H1 (cell line): ENCODE results near the gene ZDHHC16. TPM values are rescaled to one million over a fixed set of nuclear protein-coding genes. Genes with fewer than 3 reads are reported as not detected.

Source experiments
- CTCF ChIA-PET: fragments of 300-600 bp; sonication (Branson Sonifier 250); formaldehyde crosslinking; loops from one replicate; lab custom pipeline; 2021; ENCODE audit not compliant: partially characterized antibody; lab: Charles Lee
- POLR2A ChIA-PET: fragments of 300-600 bp; sonication (Branson Sonifier 250); formaldehyde crosslinking; loops from one replicate; lab custom pipeline; 2021; ENCODE audit warnings: inconsistent platforms; ENCODE audit not compliant: partially characterized antibody; lab: Charles Lee
- DNase-seq, 2 experiments: peaks; one replicate each; pipeline versions ENCODE4 v3.0.0 to v3.0.0-alpha.2; 2010 to 2022; ENCODE audit warnings: low spot score in 2 of 2, low read depth in 1 of 2, mixed read lengths in 1 of 2
- FAIRE-seq: peaks from 2 replicates; lab custom pipeline; 2011; peaks lifted over from hg19 to GRCh38; lab: Jason Lieb, UNC
- H2AFZ ChIP-seq: 2 replicates; pipeline ENCODE4 v1.8.1; 2012; ENCODE audit warnings: low read length, inconsistent platforms
- H2AK5ac ChIP-seq: 2 replicates; pipeline ENCODE4 v1.6.1; 2013; ENCODE audit warnings: low read depth, low read length
- H2BK120ac ChIP-seq: replicated peaks from 2 replicates; pipeline ENCODE3; 2013; ENCODE audit warnings: low read depth, low read length, inconsistent platforms
- H2BK12ac ChIP-seq: 2 replicates; pipeline ENCODE4 v1.6.1; 2013; ENCODE audit warnings: low read depth, low read length
- H2BK15ac ChIP-seq: 2 replicates; pipeline ENCODE4 v1.6.1; 2013; ENCODE audit warnings: low read length
- H2BK20ac ChIP-seq: 2 replicates; pipeline ENCODE4 v1.6.1; 2013; ENCODE audit warnings: low read length
- H2BK5ac ChIP-seq: 2 replicates; pipeline ENCODE4 v1.6.1; 2013; ENCODE audit warnings: low read depth, low read length
- H3K14ac ChIP-seq: 2 replicates; pipeline ENCODE4 v1.6.1; 2013; ENCODE audit warnings: inconsistent platforms; ENCODE audit not compliant: insufficient read length
- H3K18ac ChIP-seq: 2 replicates; pipeline ENCODE4 v1.6.1; 2013; ENCODE audit warnings: low read length; ENCODE audit errors: extremely low read depth
- H3K23ac ChIP-seq: 2 replicates; pipeline ENCODE4 v1.6.1; 2013; ENCODE audit warnings: inconsistent platforms; ENCODE audit not compliant: insufficient read length
- H3K23me2 ChIP-seq: 2 replicates; pipeline ENCODE4 v1.6.1; 2013; ENCODE audit warnings: low read depth, low read length
- H3K27ac ChIP-seq: 2 replicates; pipeline ENCODE4 v1.6.1; 2011; ENCODE audit warnings: low read depth, low read length, inconsistent platforms
- H3K27me3 ChIP-seq, 4 experiments: replicated peaks in 1 of 4; 1 replicate in 1 of 4; 2 replicates in 3 of 4; pipeline versions ENCODE4 v1.6.1 to v1.8.1; 2011 to 2013; ENCODE audit warnings: low read length in 3 of 4, mild to moderate bottlenecking in 3 of 4, inconsistent platforms in 2 of 4, mixed read lengths in 2 of 4, moderate library complexity in 1 of 4; ENCODE audit not compliant: control insufficient read depth in 3 of 4, insufficient read depth in 3 of 4; ENCODE audit errors: extremely low read depth in 1 of 4
- H3K36me3 ChIP-seq, 4 experiments: 2 replicates each; pipeline versions ENCODE4 v1.6.1 to v1.8.1; 2011 to 2013; ENCODE audit warnings: mild to moderate bottlenecking in 4 of 4, low read length in 3 of 4, moderate library complexity in 2 of 4, control low read depth in 1 of 4, inconsistent platforms in 1 of 4; ENCODE audit not compliant: insufficient read depth in 4 of 4, control insufficient read depth in 2 of 4
- H3K4ac ChIP-seq: replicated peaks from 2 replicates; pipeline ENCODE3; 2013; ENCODE audit warnings: low read length, low read depth, mixed read lengths, inconsistent platforms; ENCODE audit not compliant: insufficient read length
- H3K4me1 ChIP-seq, 4 experiments: replicated peaks in 1 of 4; 1 replicate in 1 of 4; 2 replicates in 3 of 4; pipeline versions ENCODE4 v1.6.1 to v1.8.1; 2011 to 2013; ENCODE audit warnings: low read length in 3 of 4, inconsistent platforms in 2 of 4, mixed read lengths in 1 of 4; ENCODE audit not compliant: insufficient read depth in 4 of 4, control insufficient read depth in 3 of 4
- H3K4me2 ChIP-seq, 2 experiments: 2 replicates each; pipeline versions ENCODE4 v1.6.1 to v1.8.1; 2011 to 2013; ENCODE audit warnings: low read depth in 2 of 2, low read length in 2 of 2, control low read depth in 1 of 2, inconsistent platforms in 1 of 2, mild to moderate bottlenecking in 1 of 2; ENCODE audit not compliant: insufficient read depth in 1 of 2
- H3K4me3 ChIP-seq, 4 experiments: fragments of 200-600, 300-600 bp in 1 of 4; sonication (generic), shearing (Covaris generic), sonication (Bioruptor Twin) in 1 of 4; 2 replicates each; pipeline versions ENCODE4 v1.5.1 to v1.8.1; 2011 to 2016; ENCODE audit warnings: low read length in 4 of 4, low read depth in 3 of 4, control low read depth in 2 of 4, inconsistent platforms in 2 of 4, mild to moderate bottlenecking in 2 of 4, mixed read lengths in 1 of 4, moderate library complexity in 1 of 4; ENCODE audit not compliant: insufficient read depth in 2 of 4; ENCODE audit errors: extremely low read depth in 1 of 4
- H3K56ac ChIP-seq: replicated peaks from 2 replicates; pipeline ENCODE3; 2013; ENCODE audit warnings: low read depth, mild to moderate bottlenecking, mixed read lengths, low read length, inconsistent platforms; ENCODE audit not compliant: insufficient read length
- H3K79me1 ChIP-seq: 2 replicates; pipeline ENCODE4 v1.6.1; 2013; ENCODE audit warnings: low read depth, low read length, control low read depth
- H3K79me2 ChIP-seq, 2 experiments: 2 replicates each; pipeline versions ENCODE4 v1.6.1 to v1.8.1; 2012 to 2013; ENCODE audit warnings: low read length in 2 of 2, mild to moderate bottlenecking in 2 of 2, inconsistent platforms in 1 of 2; ENCODE audit not compliant: insufficient read depth in 2 of 2, control insufficient read depth in 1 of 2
- H3K9ac ChIP-seq, 4 experiments: replicated peaks in 1 of 4; 1 replicate in 1 of 4; 2 replicates in 3 of 4; pipeline versions ENCODE4 v1.6.1 to v1.8.1; 2011 to 2013; ENCODE audit warnings: low read depth in 3 of 4, low read length in 3 of 4, control low read depth in 2 of 4, mild to moderate bottlenecking in 2 of 4, moderate library complexity in 2 of 4, inconsistent platforms in 1 of 4; ENCODE audit errors: extremely low read depth in 1 of 4
- H3K9me3 ChIP-seq, 2 experiments: 2 replicates each; pipeline versions ENCODE4 v1.6.1 to v1.8.1; 2012 to 2013; ENCODE audit warnings: mild to moderate bottlenecking in 2 of 2, moderate library complexity in 2 of 2, control low read depth in 1 of 2, inconsistent platforms in 1 of 2, low read depth in 1 of 2, low read length in 1 of 2, mixed read lengths in 1 of 2; ENCODE audit not compliant: insufficient read depth in 2 of 2
- H4K20me1 ChIP-seq, 2 experiments: replicated peaks in 1 of 2; 2 replicates each; pipeline versions ENCODE3 to v1.8.1; 2011 to 2013; ENCODE audit warnings: inconsistent platforms in 2 of 2, low read length in 2 of 2, mild to moderate bottlenecking in 1 of 2; ENCODE audit not compliant: insufficient read depth in 2 of 2, control insufficient read depth in 1 of 2
- H4K5ac ChIP-seq: 2 replicates; pipeline ENCODE4 v1.6.1; 2013; ENCODE audit warnings: low read length, low read depth, mixed read lengths, inconsistent platforms; ENCODE audit not compliant: insufficient read length
- H4K8ac ChIP-seq: 2 replicates; pipeline ENCODE4 v1.8.0; 2013; ENCODE audit warnings: mild to moderate bottlenecking, moderate library complexity, low read length, inconsistent platforms; ENCODE audit not compliant: insufficient read depth; ENCODE audit errors: extremely low read depth
- H4K91ac ChIP-seq: replicated peaks from 2 replicates; pipeline ENCODE3; 2013; ENCODE audit warnings: low read length, mixed read lengths, inconsistent platforms; ENCODE audit not compliant: insufficient read length
- BRCA1 ChIP-seq: IDR thresholded peaks from 2 replicates; pipeline ENCODE4 v1.6.1; 2012; ENCODE audit warnings: low read depth, low read length, improper control_type of control experiment
- CHD1 ChIP-seq: IDR thresholded peaks from 2 replicates; pipeline ENCODE4 v1.6.1; 2012; ENCODE audit warnings: low read depth, low read length, improper control_type of control experiment
- CHD2 ChIP-seq: IDR thresholded peaks from 2 replicates; pipeline ENCODE4 v1.6.1; 2012; ENCODE audit warnings: low read length, improper control_type of control experiment
- HDAC2 ChIP-seq, 2 experiments: fragments of 300-600 bp in 1 of 2; sonication (generic) in 1 of 2; IDR thresholded peaks; 2 replicates each; pipeline ENCODE4 v1.6.1; 2011 to 2012; ENCODE audit warnings: low read depth in 2 of 2, low read length in 2 of 2, mild to moderate bottlenecking in 2 of 2, moderate library complexity in 2 of 2, borderline replicate concordance in 1 of 2, inconsistent platforms in 1 of 2
- HDAC6 ChIP-seq: IDR thresholded peaks from one replicate; pipeline ENCODE4 v1.7.1; 2012; ENCODE audit warnings: low read depth, mild to moderate bottlenecking, inconsistent platforms, low read length, moderate library complexity
- KDM1A ChIP-seq: fragments of 200-600, 300-600 bp; sonication (generic); IDR thresholded peaks from 2 replicates; pipeline ENCODE4 v1.7.1; 2016; ENCODE audit warnings: mild to moderate bottlenecking, low read length, borderline replicate concordance
- POLR2AphosphoS5 ChIP-seq: IDR thresholded peaks from 2 replicates; pipeline ENCODE4 v1.6.1; 2011; ENCODE audit warnings: low read depth, low read length
- SIN3A ChIP-seq, 2 experiments: IDR thresholded peaks in 1 of 2; conservative IDR thresholded peaks in 1 of 2; 2 replicates each; pipeline ENCODE4 v1.6.1; 2011 to 2012; ENCODE audit warnings: low read length in 2 of 2, improper control_type of control experiment in 1 of 2, low read depth in 1 of 2, mild to moderate bottlenecking in 1 of 2
- ZNF274 ChIP-seq: IDR thresholded peaks from 2 replicates; pipeline ENCODE4 v1.7.0; 2012; ENCODE audit warnings: low read length, borderline replicate concordance; ENCODE audit errors: extremely low read depth
- WGBS, 2 experiments: shearing (Covaris generic) in 1 of 2; methylation state at CpG; one replicate each; pipeline versions ENCODE4 v1.1.6 to v1.1.7; 2013 to 2015; ENCODE audit warnings: low lambda C conversion rate in 2 of 2, mixed read lengths in 2 of 2, inconsistent platforms in 1 of 2, low coverage in 1 of 2, missing lambda C conversion rate in 1 of 2; ENCODE audit not compliant: insufficient replicate concordance in 2 of 2, insufficient coverage in 1 of 2, insufficient read length in 1 of 2; ENCODE audit errors: extremely low coverage in 1 of 2, missing lambda C conversion rate in 1 of 2; 5-methylcytosine and 5-hydroxymethylcytosine counted together
- polyA plus RNA-seq, 7 experiments: library from polyadenylated mRNA; depleted of rRNA in 3 of 7; stranded (reverse) in 5 of 7; unstranded in 2 of 7; fragments of >200 nt in 5 of 7; fragments of 200-250 nt in 2 of 7; gene quantifications; 1 replicate in 5 of 7; 2 replicates in 1 of 7; 4 replicates in 1 of 7; pipeline versions ENCODE4 v1.2.1 to v1.2.3, GENCODE V29; 2011 to 2013; ENCODE audit warnings: missing spikeins in 2 of 7, mixed read lengths in 2 of 7
- total RNA-seq: library from RNA; stranded (reverse); fragmentation: NEBNext Ultra II Directional; extraction: Animal tissue kit (Norgen Biotek cat#: 25700); gene quantifications from 2 replicates; pipeline ENCODE4 v1.2.1, GENCODE V29; 2021

The ZDHHC16 gene
- total and polyA plus RNA-seq, 2 of the 8 experiments (the other 6 are each of a cell fraction or from before 2014, with no cell fraction given): 45.9 to 108 TPM

- Histone ChIP-seq H3K23me2 (no peaks in the 10 kb centered on the region), H3K18ac (no peak overlapping the region), H3K79me1 (no peaks in the 10 kb centered on the region; the same call in 1 of the 2 replicates), H3K27me3 (no peaks in the 10 kb centered on the region), H3K4ac (no peak overlapping the region), H2BK120ac (no peak overlapping the region), H2BK5ac (no peak overlapping the region), H3K14ac (no peak overlapping the region), H3K4me3 (no peak overlapping the region), H3K27ac (no peak overlapping the region), H3K9ac (no peak overlapping the region), H3K79me2 (no peaks in the 10 kb centered on the region), H2AK5ac (no peak overlapping the region), H3K9me3 (no peaks in the 10 kb centered on the region), H2BK15ac (no peak overlapping the region), H3K36me3 (peaks cover 49 to 87% (median 77%) of the 10 kb centered on the region in 4 experiments), H2BK20ac (no peak overlapping the region), H2AFZ (no peak overlapping the region), H4K20me1 (peaks cover 0 to 10% of the 10 kb centered on the region in 2 experiments), H3K4me1 (no peaks in the 10 kb centered on the region), H2BK12ac (no peak overlapping the region), H3K4me2 (no peak overlapping the region), H4K91ac (no peak overlapping the region), H4K5ac (no peak overlapping the region), H3K56ac (no peak overlapping the region), H3K23ac (no peak overlapping the region), H4K8ac (no peak overlapping the region)
- CTCF ChIA-PET: interaction anchor here (0.6 to 5.5 kb wide), 32 partner anchors 10 to 622 kb away, joined by 3 to 65 read pairs (median 4); partner anchors contain the start of gene ANKRD2
- FAIRE-seq (peak; percentile 94), DNase-seq (peak in 1 of 2 experiments; percentile 77)
- POLR2A ChIA-PET: interaction anchor here (0.6 to 12.5 kb wide), 9 partner anchors 11 to 150 kb away, joined by 3 to 105 read pairs (median 4); no protein-coding TSS in a partner anchor
- WGBS, 2 experiments: 80% methylated on average over 4 of the region's 4 CpGs; no CpG with 5 or more reads in 1 of the 2 experiments
- peak; percentile 24; the same call in 1 of the 2 replicates for TF ChIP-seq POLR2AphosphoS5
- no peak for TF ChIP-seq CHD1
- no peak for TF ChIP-seq KDM1A
- no peak for TF ChIP-seq CHD2
- no peak for TF ChIP-seq BRCA1
- TF ChIP-seq SIN3A (conservative IDR thresholded peaks at IDR 0.05 in 1 of 2, IDR thresholded peaks at IDR 0.05 in 1 of 2; ENCODE audit: low read depth in 1 of 2, low read length in 2 of 2): no peak
- TF ChIP-seq HDAC2 (IDR thresholded peaks at IDR 0.05; ENCODE audit: borderline replicate concordance in 1 of 2, low read depth in 2 of 2, low read length in 2 of 2): no peak
- TF ChIP-seq ZNF274: no peak
- TF ChIP-seq HDAC6: no peak
Observed at GRCh38 chr10:97463363-97464132, 17.6 kb downstream of the ZDHHC16 start.
